ENCODE data around the gene POMT2.

GRCh38 chr14:77296155-77296554 is 24.5 kb downstream of the POMT2 start:
- TF ChIP-seq USF2 (IDR thresholded peaks at IDR 0.05; ENCODE audit: borderline replicate concordance, low read depth, low read length) (no peak), CTCF (IDR thresholded peaks at IDR 0.05) (no peak)

Data from SK-N-SH (cell line).